ENCODE data around the gene OR5D14. TPM values are rescaled to one million over a fixed set of nuclear protein-coding genes. Genes with fewer than 3 reads are reported as not detected.

Gene OR5D14
- not detected in 2 replicates for total RNA-seq

GRCh38 chr11:55795256-55795655, at the start of gene OR5D14:
Gene OR5D14, plus strand, starts transcription at chr11:55795556. Its CDS starts 0 bp downstream, at chr11:55795556.

DNA sequence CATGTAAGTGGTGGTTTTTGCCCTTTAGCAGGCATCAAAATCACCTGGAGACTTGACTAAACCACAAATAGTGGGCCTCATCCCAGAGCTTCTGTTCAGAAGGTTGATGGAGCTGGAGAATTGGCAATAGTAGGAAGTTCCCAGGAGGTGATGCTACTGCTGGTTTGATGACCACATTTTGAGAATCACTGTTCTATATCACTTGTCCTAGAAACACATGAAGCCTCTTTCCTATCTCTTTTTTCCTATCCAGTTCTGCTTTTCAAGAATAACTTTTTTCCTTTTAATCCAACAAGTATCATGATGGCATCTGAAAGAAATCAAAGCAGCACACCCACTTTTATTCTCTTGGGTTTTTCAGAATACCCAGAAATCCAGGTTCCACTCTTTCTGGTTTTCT, 22.2 kb upstream of the OR5D14 start, which contains the start of gene OR5D13:
Gene OR5D13, plus strand, starts transcription at position 301 of the 400 bp plus-strand sequence. Its CDS starts 0 bp downstream, at position 301.

DNA sequence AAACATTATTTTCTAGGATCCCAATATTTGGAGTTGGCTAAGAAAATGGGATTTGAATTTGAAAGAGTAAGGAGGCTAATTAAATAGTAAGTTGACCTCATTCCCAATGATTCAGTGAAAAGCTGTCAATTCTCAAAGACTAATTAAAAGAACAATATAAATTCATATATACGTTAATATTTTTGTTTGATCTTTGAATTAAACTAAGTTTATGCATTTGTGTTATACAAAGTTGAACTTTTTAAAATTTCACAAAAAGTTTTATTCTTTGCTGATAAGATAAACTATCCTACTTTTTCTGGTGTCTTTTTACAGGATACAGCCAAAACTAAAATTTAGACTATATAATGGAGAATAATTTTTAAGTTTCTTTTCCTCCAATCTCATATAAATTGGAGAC, 15.7 kb downstream of the OR5D14 start, which contains the start of gene OR5L1:
Gene OR5L1, plus strand, starts transcription at position 301 of the 400 bp plus-strand sequence. CDS start 100 bp downstream, outside the sequence.

GRCh38 chr11:55819330-55819729, 24.0 kb downstream of the OR5D14 start, which contains the start of gene OR5D18:
Gene OR5D18, plus strand, starts transcription at chr11:55819630. Its CDS starts 0 bp downstream, at chr11:55819630.

GRCh38 chr11:55826919-55827318, 31.6 kb downstream of the OR5D14 start, which contains the start of gene OR5L2:
Gene OR5L2, plus strand, starts transcription at chr11:55827219. Its CDS starts 0 bp downstream, at chr11:55827219.

DNA sequence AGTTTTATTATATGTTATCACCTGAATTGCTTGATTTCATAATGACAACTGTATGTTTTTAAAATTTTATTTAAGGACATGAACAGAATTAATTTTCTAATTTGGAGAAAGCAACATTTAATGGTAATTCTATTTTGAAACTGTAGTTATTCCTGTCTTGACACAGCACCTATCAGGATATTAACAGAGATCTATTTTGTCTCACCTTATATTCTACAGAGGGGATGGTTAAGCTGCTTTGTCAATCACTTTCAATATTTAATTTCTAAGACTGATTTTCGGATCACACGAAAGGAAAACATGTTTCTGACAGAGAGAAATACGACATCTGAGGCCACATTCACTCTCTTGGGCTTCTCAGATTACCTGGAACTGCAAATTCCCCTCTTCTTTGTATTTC, 43.1 kb downstream of the OR5D14 start, which contains the start of gene OR5D16:
Gene OR5D16, plus strand, starts transcription at position 301 of the 400 bp plus-strand sequence. Its CDS starts 0 bp downstream, at position 301.

Other genes with a start within 250 kb of the OR5D14 start
- gene OR4C15, start 241.1 kb upstream of the OR5D14 start, total RNA-seq: not detected in 2 replicates
- gene OR4C16, start 223.4 kb upstream of the OR5D14 start, total RNA-seq: not detected in 2 replicates
- not detected in 2 replicates for gene OR4C11, start 187.9 kb upstream of the OR5D14 start, total RNA-seq
- not detected in 2 replicates for gene OR4P4, start 160.4 kb upstream of the OR5D14 start, total RNA-seq
- gene OR4S2, start 147.2 kb upstream of the OR5D14 start, total RNA-seq: not detected in 2 replicates
- gene OR4C6, start 133.4 kb upstream of the OR5D14 start, total RNA-seq: not detected in 2 replicates
- gene OR5D13, start 22.1 kb upstream of the OR5D14 start, total RNA-seq: not detected in 2 replicates
- gene OR5L1, start 15.8 kb downstream of the OR5D14 start, total RNA-seq: not detected in 2 replicates
- not detected in 2 replicates for gene OR5D18, start 24.1 kb downstream of the OR5D14 start, total RNA-seq
- not detected in 2 replicates for gene OR5L2, start 31.7 kb downstream of the OR5D14 start, total RNA-seq
- gene OR5D16, start 43.2 kb downstream of the OR5D14 start, total RNA-seq: not detected in 2 replicates
- not detected in 2 replicates for gene TRIM51, start 87.7 kb downstream of the OR5D14 start, total RNA-seq
- not detected in 2 replicates for gene OR5W2, start 119.0 kb downstream of the OR5D14 start, total RNA-seq
- not detected in 2 replicates for gene OR5I1, start 140.8 kb downstream of the OR5D14 start, total RNA-seq
- gene OR10AG1, start 174.4 kb downstream of the OR5D14 start, total RNA-seq: not detected in 2 replicates
- gene OR5F1, start 199.1 kb downstream of the OR5D14 start, total RNA-seq: not detected in 2 replicates
- gene OR5AS1, start 232.1 kb downstream of the OR5D14 start, total RNA-seq: under 0.01 TPM in 1 of 2 replicates, not detected in the other

Measured in tracheal epithelial cell (primary cell).